NCI-H2227 treated with DMSO at 0.1 percent for 48 hours (cell line): Measurements from ENCODE around the gene KRTAP4-7.
"Not testable (repeated sequence)": the region's sequence is repeated elsewhere in the genome, so short reads cannot be mapped to it uniquely, and the experiment has no call there.

ENCODE experiments used
- DNase-seq: peaks from one replicate; lab custom pipeline; 2025; lab: John Stamatoyannopoulos, UW

Gene KRTAP4-7

DNA sequence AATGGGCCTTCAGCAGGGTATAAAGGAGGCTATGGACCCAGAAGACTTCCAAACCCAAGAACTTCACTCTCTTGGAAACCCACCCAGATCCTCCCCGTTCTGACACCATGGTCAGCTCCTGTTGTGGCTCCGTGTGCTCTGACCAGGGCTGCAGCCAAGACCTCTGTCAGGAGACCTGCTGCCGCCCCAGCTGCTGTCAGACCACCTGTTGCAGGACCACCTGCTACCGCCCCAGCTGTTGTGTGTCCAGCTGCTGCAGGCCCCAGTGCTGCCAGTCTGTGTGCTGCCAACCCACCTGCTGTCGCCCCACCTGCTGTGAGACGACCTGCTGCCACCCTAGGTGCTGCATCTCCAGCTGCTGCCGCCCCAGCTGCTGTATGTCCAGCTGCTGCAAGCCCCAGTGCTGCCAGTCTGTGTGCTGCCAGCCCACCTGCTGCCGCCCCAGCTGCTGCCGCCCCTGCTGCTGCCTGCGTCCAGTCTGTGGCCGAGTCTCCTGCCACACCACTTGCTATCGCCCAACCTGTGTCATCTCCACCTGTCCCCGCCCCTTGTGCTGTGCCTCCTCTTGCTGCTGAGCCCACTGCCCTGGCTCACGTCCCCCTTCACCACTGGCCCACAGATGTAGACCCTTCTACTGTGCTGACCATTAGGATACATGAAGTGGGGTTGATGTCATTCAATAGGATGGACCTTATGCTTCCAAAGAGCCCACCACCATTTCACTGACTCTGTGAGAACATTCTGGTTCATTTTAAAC is at the start of gene KRTAP4-7:
Gene KRTAP4-7, plus strand, starts transcription at position 51 of the 757 bp plus-strand sequence. Its CDS starts 57 bp downstream, at position 108.
- DNase-seq, result not testable (repeated sequence)

DNA sequence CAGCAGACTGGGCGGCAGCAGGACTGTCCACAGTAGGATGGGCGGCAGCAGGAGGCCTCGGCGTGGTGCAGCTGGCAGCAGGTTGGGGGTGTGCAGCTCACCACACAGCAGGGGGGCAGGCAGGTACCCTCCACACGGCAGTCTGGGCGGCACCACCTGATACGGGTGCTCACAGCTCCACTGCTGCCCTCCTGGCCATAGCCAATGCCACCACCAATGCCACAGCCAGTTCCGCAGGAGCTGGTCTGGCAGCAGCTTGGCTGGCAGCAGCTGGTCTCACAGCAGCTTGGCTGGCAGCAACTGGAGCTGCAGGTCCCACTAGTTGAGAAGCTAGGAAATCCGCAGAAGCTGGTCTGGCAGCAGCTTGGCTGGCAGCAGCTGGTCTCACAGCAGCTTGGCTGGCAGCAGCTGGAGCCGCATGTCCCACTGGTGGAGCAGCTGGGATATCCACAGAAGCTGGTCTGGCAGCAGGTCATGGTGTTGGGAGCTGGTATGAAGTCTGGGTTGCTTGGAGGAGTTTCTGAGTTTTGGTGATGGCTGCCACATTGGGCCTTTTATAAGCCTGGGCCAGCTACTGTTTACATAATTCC is 49.5 kb upstream of the KRTAP4-7 start, which contains the start of gene KRTAP1-3:
Gene KRTAP1-3, minus strand, starts transcription at position 529 of the 590 bp plus-strand sequence. Its CDS starts 53 bp downstream, at position 476.
- DNase-seq, result not testable (repeated sequence)

DNA sequence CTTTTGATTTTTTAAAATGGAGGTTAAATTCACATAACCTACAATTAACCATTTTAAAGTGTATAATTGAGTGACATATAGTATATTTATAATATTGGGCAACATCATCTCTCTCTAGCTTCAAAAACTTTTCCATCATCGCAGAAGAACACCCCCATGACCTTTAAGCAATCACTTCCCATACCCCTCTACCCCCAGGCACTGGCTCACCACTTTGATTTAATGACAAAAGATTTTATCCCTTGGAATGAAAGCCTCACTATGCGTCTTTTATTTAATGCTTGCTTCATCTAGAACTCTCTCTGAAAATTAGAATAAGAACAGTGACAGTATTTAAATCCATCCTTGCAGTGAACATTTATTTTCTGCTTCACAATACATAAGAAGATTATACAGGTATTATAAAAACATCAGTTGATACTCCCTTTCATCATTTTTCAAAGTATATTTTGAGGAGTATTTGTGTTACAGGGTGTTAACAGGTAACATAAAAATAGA is 46.0 kb upstream of the KRTAP4-7 start:
- DNase-seq, result no peak

DNA sequence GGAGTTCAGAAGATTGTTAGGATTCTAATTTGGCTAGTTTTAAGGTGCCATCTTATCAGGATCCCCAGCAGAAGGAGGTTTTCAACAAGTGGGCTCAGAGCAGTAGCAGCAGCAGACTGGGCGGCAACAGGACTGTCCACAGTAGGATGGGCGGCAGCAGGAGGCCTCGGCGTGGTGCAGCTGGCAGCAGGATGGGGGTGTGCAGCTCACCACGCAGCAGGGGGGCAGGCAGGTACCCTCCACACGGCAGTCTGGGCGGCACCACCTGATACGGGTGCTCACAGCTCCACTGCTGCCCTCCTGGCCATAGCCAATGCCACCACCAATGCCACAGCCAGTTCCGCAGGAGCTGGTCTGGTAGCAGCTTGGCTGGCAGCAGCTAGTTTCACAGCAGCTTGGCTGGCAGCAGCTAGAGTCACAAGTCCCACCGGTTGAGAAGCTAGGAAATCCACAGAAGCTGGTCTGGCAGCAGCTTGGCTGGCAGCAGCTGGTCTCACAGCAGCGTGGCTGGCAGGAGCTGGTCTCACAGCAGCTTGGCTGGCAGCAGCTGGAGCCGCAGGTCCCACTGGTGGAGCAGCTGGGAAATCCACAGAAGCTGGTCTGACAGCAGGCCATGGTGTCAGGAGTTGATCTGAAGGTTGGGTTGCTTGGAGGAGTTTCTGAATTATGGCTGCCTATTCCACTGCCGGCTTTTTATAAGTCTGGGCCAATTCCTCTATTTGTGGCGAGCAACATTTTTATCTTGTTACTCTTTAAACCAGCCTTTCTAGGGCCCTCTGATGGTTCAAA is 43.0 kb upstream of the KRTAP4-7 start, which contains the start of gene KRTAP1-1:
Gene KRTAP1-1, minus strand, starts transcription at position 668 of the 789 bp plus-strand sequence. Its CDS starts 53 bp downstream, at position 615.
- DNase-seq, result not testable (repeated sequence)

DNA sequence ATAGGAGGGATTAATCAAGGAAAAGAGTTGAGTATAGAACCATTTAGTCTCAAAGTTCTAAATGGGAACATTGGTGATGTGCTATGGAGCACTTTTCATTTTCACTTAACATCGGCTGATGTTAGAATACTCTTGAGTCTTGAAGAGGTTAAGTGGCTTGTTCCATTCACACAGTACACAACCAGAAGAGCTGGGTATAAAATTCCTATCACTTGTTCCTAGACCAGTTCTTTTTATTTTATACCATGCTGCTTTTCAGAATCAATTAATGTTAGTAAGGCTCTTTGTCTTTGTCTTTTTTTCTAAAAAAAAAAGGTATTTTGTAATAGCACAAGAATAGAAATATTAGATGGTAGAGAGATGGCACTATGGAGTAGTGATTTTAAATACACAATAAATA is 41.0 kb upstream of the KRTAP4-7 start:
- no peak for DNase-seq

DNA sequence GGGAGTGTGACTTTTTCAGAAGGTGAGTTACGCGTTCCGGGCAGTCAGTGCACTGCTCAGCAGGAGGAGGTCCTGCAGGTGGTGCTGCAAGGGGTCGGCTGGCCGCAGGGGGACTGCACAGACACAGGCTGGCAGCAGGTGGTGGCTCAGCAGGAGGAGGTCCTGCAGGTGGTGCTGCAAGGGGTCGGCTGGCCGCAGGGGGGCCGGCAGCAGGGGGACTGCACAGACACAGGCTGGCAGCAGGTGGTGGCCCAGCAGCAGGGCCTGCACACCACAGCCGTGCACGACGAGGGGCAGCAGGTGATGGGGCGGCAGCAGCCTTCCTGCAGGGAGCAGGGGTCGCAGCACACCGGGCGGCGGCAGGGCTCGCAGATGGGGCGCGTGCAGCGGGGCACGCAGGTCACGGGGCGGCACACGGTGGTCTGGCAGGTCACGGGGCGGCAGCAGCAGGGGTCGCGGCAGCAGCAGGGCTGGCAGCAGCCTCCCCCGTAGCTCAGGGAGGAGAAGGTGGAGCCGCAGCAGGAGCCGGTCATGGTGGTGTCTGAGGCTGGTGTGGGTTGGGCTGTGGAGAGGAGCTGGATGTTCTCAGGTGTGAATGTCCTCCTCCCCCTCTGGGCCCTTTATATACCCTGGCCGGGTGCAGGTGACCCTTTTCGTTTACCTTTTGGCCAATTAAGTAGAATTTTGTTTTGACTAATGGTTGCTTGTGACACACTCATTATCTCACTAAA is 37.0 kb upstream of the KRTAP4-7 start, which contains the start of gene KRTAP2-1:
Gene KRTAP2-1, minus strand, starts transcription at position 582 of the 731 bp plus-strand sequence. Its CDS starts 49 bp downstream, at position 533.
- not testable (repeated sequence) for DNase-seq

DNA sequence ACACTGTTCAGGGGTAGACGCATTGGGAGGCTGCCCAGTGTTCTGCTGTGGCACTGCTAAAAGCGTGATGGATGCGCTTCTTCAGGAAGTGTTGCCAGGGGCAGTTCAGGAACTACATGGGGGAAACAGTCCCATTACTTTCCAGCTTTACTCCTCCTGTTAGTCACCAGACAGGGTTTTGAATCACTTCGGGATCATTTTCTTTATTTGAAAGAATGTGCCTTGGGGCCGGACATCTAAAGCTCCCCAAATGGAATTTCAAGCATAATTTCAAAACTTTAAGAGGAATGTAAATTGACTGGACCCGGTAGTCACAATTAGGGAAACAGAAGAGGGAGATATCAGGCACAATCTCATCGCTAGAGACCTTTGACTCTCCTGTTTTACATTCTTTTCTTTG is 35.5 kb upstream of the KRTAP4-7 start:
- DNase-seq, result no peak

DNA sequence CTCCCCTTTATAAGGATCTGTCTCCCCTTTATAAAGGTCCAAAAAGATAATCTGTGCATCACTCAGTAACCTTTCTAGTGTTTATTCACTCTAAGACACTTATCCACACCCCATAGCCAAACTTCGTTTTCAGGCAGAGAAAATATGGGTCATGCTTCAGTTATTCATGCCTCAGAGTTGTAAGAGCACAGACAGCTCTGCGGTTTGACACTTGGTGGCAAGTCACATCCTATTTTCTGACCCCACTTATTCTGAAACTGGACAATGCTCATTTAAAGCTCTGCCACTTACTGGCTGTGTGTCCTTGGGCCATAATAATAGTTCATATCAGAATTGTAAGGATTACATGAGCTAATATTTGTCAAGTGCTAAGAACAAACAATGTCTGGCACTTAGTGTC is 34.8 kb upstream of the KRTAP4-7 start:
- no peak for DNase-seq

DNA sequence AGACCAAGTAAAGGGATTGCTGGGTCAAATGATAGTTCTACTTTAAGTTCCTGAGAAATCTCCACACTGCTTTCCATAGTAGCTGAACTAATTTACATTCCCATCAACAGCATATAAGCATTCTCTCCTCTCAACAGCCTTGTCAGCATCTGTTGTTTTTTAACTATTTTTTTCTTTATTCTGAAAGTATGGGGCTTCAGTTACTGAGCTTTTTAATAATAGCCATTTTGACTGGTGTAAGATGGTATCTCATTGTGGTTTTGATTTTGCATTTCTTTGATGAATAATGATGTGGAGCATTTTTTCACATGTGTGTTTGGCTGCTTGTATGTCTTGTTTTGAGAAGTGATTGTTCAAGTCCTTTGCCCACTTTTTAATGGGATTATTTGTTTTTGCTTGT is 31.4 kb upstream of the KRTAP4-7 start:
- DNase-seq, result no peak

DNA sequence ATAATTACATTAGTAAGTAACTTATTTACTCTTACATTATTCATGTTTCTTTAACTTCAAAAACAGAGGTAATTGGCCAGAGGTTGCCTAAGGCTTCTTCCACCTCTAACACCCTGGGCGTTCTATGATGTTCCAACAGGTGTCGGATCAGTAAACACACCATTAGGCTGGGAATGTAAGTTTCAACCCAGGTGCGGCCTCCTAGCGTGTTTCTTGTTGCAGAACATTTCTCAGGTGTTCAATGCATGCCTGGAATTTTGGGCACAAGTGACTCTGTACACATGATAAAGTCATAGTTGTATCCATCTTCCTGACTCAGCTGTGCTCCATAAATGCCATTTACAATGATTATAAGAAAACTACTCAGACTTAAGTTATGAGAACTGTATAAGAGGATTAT is 29.9 kb upstream of the KRTAP4-7 start:
- no peak for DNase-seq

DNA sequence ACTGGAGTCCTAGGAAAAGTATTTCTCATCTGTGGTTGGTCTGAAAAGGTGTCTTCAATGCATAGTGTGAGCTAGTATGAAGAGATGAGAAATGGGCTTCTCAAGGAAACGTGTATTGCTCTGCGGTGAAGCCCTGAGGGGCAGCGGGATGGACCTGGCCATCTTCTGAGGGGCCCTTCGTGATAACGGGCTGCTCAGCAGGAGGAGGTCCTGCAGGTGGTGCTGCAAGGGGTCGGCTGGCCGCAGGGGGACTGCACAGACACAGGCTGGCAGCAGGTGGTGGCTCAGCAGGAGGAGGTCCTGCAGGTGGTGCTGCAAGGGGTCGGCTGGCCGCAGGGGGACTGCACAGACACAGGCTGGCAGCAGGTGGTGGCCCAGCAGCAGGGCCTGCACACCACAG is 29.4 kb upstream of the KRTAP4-7 start:
- not testable (repeated sequence) for DNase-seq

DNA sequence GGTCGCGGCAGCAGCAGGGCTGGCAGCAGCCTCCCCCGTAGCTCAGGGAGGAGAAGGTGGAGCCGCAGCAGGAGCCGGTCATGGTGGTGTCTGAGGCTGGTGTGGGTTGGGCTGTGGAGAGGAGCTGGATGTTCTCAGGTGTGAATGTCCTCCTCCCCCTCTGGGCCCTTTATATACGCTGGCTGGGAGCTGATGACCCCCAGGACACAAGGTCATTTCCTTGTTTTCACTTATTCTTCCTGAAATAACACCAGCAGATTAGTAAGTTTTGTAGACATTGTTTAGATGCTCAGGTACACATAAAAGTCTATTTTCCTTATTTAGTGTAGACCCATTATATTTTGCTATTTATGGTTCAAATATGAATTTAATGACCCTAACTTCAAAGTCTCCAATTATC is 28.8 kb upstream of the KRTAP4-7 start, which contains the start of gene KRTAP2-2:
Gene KRTAP2-2, minus strand, starts transcription at position 101 of the 400 bp plus-strand sequence. Its CDS starts 19 bp downstream, at position 82.
- DNase-seq, result not testable (repeated sequence)

DNA sequence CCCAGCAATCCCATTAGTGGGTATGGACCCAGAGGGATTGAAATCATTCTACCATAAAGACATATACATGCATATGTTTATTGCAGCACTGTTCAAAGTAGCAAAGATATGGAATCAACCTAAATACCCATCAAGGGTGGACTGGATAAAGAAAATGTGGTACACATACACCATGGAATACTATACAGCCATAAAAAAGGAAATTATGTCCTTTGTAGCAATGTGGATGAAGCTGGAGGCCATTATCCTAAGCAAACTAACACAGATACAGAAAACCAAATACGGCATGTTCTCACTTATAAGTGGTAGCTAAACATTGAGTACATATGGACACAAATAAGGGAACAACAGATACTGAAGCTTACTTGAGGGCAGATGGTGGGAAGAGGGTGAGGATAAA is 26.4 kb upstream of the KRTAP4-7 start:
- no peak for DNase-seq

DNA sequence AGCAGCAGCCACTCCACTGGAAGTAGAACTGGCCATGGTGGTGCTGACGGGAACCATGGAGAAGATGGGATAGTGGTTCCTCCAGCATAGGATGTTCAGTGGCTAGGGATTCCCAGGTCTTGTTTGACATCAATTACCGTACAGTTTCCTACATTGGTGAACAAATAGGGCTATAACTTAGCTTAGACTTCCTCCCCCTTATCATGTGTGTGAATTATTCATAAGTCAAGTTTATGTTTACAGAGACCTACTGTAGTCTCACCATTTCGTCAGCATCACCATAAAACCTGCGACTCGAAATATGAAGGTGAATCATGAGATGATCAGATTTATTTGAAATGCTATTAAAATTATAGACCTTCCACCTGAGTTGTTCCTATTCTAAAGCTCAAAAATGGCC is 25.2 kb upstream of the KRTAP4-7 start:
- no peak for DNase-seq

DNA sequence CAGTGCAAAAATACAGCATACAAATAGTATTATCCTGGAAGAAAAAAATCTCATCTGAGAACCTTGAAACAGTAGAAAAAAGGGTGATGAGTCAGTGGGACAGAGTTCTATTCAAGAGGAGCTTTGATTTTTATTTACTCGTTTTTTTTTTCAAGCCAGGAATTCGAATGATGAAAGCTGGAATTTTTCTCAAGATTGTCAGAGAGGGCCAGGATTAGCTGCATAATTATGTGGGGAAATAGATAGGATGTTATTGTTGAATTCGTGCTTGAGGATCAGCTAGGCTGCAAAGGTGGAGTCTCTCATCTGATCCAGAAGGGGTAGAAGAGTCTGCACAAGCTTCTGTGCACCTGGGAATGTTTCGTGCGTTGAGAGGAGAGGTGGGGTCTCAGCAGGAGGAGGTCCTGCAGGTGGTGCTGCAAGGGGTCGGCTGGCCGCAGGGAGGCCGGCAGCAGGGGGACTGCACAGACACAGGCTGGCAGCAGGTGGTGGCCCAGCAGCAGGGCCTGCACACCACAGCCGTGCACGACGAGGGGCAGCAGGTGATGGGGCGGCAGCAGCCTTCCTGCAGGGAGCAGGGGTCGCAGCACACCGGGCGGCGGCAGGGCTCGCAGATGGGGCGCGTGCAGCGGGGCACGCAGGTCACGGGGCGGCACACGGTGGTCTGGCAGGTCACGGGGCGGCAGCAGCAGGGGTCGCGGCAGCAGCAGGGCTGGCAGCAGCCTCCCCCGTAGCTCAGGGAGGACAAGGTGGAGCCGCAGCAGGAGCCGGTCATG is 24.5 kb upstream of the KRTAP4-7 start:
- not testable (repeated sequence) for DNase-seq

DNA sequence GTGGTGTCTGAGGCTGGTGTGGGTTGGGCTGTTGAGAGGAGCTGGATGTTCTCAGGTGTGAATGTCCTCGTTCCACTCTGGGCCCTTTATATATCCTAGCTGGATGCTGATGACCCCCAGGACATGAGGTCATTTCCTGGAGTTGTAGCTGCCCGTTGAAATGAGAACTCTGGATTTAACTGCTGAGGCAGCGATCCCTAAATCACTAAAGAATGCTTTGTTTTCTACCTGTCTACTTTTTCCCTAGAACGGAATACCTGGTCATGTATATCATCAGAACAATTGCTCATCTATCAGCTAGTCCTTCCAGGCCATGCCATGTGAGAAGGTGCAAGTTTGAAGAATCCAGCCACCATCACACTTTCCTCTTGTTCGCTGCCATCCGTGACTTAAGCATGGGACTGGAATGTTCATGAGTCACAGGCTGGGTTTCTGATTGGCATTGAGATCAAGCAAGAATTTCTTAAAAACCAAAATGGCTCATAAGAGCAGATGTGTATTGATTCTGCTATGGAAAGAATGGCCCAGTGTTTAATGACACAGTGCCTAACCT is 23.8 kb upstream of the KRTAP4-7 start, which contains the start of gene KRTAP2-3:
Gene KRTAP2-3, minus strand, starts transcription at position 63 of the 553 bp plus-strand sequence. CDS start 64 bp downstream, outside the sequence.
- no peak for DNase-seq

DNA sequence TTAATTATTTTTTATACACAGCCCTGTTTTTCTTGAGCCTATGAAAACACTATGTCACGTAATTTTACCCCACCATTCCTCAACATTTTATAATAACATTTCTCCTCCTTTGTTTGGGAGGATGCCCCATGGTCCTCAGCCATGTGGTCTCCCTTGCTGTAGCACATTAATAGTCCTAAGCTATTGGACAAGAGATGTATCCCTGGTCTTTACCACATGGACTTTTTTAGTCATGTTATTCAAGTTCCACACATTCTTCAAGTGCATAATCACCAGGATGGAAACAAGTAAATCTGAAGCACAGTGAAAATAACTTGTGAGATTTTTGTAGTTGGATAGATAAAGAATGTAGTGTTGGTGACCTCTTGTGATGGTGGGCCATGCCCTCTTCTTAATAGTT is 22.0 kb upstream of the KRTAP4-7 start:
- no peak for DNase-seq

DNA sequence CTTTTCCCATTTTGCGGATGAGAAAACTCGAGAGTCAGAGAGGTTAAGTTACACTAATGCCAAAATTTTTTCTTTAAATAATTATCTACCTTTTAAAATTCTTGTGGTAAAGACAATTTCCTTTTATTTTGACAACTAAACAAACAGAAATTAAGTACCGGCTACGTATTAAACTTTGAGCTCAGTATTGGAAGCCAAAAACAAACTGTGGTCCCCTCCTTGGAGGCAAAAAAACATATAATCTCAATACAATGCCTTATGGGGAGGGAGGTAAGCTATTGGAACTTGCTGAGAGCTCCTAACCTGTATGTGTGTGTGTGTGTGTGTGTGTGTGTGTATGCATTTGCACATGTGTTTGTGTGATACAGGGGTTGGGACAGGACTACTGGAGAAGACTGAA is 20.5 kb upstream of the KRTAP4-7 start:
- DNase-seq, result no peak

DNA sequence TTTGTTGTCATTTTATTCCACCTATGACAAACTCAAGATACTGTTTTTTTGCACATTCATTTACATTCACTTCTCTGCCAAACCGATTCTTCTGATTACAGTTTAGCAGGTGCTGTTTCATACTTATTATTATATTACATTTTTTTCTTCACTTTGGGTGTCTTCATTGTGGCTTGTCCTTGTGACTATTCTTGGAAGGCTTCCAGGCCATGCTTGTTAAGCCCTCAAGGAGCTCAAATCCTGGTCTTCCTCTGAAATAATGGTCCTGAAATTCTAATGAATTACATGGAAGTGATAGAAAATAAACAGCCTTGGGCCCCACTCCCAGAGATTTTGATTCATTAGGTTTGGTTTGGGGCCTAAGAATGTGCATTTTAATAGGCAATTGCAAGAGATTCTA is 19.6 kb upstream of the KRTAP4-7 start:
- no peak for DNase-seq
